ENCODE data around the gene QSOX2. TPM values are rescaled to one million over a fixed set of nuclear protein-coding genes. Genes with fewer than 3 reads are reported as not detected.

Gene QSOX2
- total and polyA plus RNA-seq, 2 experiments from 2014 or later, result 9.2 to 29.2 TPM

DNA sequence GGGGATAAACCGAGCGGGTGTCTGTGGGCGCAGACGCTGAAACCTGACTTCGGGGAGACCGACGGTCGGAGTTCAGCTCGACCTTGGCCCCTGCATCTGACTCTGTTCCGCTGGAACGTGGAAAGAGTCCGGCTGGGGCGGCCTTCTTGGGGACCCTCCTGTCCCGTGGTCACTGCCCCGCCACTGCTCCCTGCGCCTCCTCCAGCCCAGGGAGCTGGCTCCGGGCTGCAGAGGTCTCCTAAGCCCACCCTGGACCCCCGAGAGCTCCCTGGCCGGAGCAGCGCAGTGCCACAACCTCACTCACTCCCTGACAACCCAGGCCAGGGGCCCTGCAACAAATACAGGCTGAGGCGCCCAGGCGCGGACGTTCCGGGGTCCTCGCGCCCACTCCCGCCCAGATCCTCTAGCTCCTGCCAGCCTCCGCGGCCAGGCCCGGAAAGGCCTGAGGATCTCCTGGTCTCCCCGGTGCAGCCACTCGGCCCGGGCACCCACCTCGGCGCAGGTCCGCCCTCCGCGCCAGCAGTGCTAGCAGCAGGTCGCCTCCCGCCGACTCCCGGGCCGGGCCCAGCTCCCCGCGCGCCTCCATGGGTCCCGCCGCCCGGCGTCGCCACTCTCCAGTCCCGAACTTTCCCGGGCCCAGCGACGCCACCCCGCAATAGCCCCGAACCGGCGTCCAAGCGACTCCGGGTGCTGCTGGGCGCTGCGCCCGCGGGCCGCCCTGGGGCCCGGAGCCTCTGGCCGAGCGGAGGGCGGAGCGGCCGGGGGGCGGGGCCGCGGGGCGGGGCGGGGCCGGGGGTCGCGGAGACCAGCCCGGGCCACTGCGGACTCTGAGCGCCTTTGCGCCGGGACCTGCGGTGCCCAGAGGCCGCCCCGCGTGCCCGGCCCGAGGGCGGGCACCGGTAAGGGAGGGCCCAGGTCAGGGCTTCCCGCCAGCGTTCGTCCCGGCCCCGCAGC lies 42.9 kb downstream of the QSOX2 start:
- Histone ChIP-seq H3K4me2 (peak overlapping the region; percentile 72), H3K27me3 (ENCODE audit: insufficient read depth) (peaks cover 85% of the 10 kb centered on the region), H3K4me3 (peak overlapping the region; percentile 47), H4K20me1 (replicated peaks; ENCODE audit: insufficient read depth) (peaks cover 19% of the 10 kb centered on the region), H3K27ac (ENCODE audit: low read depth) (no peak overlapping the region), H3K36me3 (ENCODE audit: insufficient read depth) (no peaks in the 10 kb centered on the region), H3F3A (replicated peaks; ENCODE audit: low read depth) (0 out of 2 replicates have a peak, but pooled peaks cover 2% of the 10 kb centered on the region), H3K4me1 (ENCODE audit: insufficient read depth) (peaks cover 6% of the 10 kb centered on the region; the same call in 1 of the 2 replicates), H3K9me2 (ENCODE audit: insufficient read depth) (no peaks in the 10 kb centered on the region), H3K79me2 (replicated peaks; ENCODE audit: insufficient read depth) (no peaks in the 10 kb centered on the region), H2AFZ (no peak overlapping the region)
- Mint-ChIP-seq H3K27ac (no peak overlapping the region), H3K4me3 (peak overlapping the region; percentile 39; the same call in 2 of the 3 replicates), H3K9me3 (no peaks in the 10 kb centered on the region), H3K36me3 (ENCODE audit: low read depth) (peaks cover 3% of the 10 kb centered on the region; the same call in 1 of the 3 replicates), H3K4me1 (peaks cover 8% of the 10 kb centered on the region; the same call in 2 of the 3 replicates), H3K27me3 (ENCODE audit: insufficient read depth, low read depth, poor library complexity) (peaks cover 78% of the 10 kb centered on the region)
- peak; percentile 14; the same call in 2 of the 3 replicates for ATAC-seq
- DNase-seq (ENCODE audit: low spot score), result peak; percentile 35
- TF ChIP-seq POLR2AphosphoS5 (IDR thresholded peaks at IDR 0.05; ENCODE audit: low read depth), result no peak
- no peak for TF ChIP-seq ZNF114 (CRISPR knock-in tag; IDR thresholded peaks at IDR 0.05)
- TF ChIP-seq CREB1 (CRISPR knock-in tag; IDR thresholded peaks at IDR 0.05; ENCODE audit: low read depth), result no peak
- TF ChIP-seq STAT1 (IDR thresholded peaks at IDR 0.05; ENCODE audit: unreplicated experiment), result no peak
- TF ChIP-seq EZH2phosphoT487 (IDR thresholded peaks at IDR 0.05; ENCODE audit: unreplicated experiment), result no peak
- TF ChIP-seq, protein P1, sequence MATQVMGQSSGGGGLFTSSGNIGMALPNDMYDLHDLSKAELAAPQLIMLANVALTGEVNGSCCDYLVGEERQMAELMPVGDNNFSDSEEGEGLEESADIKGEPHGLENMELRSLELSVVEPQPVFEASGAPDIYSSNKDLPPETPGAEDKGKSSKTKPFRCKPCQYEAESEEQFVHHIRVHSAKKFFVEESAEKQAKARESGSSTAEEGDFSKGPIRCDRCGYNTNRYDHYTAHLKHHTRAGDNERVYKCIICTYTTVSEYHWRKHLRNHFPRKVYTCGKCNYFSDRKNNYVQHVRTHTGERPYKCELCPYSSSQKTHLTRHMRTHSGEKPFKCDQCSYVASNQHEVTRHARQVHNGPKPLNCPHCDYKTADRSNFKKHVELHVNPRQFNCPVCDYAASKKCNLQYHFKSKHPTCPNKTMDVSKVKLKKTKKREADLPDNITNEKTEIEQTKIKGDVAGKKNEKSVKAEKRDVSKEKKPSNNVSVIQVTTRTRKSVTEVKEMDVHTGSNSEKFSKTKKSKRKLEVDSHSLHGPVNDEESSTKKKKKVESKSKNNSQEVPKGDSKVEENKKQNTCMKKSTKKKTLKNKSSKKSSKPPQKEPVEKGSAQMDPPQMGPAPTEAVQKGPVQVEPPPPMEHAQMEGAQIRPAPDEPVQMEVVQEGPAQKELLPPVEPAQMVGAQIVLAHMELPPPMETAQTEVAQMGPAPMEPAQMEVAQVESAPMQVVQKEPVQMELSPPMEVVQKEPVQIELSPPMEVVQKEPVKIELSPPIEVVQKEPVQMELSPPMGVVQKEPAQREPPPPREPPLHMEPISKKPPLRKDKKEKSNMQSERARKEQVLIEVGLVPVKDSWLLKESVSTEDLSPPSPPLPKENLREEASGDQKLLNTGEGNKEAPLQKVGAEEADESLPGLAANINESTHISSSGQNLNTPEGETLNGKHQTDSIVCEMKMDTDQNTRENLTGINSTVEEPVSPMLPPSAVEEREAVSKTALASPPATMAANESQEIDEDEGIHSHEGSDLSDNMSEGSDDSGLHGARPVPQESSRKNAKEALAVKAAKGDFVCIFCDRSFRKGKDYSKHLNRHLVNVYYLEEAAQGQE (IDR thresholded peaks at IDR 0.05; ENCODE audit: unreplicated experiment), result no peak
- TF ChIP-seq, protein P2, sequence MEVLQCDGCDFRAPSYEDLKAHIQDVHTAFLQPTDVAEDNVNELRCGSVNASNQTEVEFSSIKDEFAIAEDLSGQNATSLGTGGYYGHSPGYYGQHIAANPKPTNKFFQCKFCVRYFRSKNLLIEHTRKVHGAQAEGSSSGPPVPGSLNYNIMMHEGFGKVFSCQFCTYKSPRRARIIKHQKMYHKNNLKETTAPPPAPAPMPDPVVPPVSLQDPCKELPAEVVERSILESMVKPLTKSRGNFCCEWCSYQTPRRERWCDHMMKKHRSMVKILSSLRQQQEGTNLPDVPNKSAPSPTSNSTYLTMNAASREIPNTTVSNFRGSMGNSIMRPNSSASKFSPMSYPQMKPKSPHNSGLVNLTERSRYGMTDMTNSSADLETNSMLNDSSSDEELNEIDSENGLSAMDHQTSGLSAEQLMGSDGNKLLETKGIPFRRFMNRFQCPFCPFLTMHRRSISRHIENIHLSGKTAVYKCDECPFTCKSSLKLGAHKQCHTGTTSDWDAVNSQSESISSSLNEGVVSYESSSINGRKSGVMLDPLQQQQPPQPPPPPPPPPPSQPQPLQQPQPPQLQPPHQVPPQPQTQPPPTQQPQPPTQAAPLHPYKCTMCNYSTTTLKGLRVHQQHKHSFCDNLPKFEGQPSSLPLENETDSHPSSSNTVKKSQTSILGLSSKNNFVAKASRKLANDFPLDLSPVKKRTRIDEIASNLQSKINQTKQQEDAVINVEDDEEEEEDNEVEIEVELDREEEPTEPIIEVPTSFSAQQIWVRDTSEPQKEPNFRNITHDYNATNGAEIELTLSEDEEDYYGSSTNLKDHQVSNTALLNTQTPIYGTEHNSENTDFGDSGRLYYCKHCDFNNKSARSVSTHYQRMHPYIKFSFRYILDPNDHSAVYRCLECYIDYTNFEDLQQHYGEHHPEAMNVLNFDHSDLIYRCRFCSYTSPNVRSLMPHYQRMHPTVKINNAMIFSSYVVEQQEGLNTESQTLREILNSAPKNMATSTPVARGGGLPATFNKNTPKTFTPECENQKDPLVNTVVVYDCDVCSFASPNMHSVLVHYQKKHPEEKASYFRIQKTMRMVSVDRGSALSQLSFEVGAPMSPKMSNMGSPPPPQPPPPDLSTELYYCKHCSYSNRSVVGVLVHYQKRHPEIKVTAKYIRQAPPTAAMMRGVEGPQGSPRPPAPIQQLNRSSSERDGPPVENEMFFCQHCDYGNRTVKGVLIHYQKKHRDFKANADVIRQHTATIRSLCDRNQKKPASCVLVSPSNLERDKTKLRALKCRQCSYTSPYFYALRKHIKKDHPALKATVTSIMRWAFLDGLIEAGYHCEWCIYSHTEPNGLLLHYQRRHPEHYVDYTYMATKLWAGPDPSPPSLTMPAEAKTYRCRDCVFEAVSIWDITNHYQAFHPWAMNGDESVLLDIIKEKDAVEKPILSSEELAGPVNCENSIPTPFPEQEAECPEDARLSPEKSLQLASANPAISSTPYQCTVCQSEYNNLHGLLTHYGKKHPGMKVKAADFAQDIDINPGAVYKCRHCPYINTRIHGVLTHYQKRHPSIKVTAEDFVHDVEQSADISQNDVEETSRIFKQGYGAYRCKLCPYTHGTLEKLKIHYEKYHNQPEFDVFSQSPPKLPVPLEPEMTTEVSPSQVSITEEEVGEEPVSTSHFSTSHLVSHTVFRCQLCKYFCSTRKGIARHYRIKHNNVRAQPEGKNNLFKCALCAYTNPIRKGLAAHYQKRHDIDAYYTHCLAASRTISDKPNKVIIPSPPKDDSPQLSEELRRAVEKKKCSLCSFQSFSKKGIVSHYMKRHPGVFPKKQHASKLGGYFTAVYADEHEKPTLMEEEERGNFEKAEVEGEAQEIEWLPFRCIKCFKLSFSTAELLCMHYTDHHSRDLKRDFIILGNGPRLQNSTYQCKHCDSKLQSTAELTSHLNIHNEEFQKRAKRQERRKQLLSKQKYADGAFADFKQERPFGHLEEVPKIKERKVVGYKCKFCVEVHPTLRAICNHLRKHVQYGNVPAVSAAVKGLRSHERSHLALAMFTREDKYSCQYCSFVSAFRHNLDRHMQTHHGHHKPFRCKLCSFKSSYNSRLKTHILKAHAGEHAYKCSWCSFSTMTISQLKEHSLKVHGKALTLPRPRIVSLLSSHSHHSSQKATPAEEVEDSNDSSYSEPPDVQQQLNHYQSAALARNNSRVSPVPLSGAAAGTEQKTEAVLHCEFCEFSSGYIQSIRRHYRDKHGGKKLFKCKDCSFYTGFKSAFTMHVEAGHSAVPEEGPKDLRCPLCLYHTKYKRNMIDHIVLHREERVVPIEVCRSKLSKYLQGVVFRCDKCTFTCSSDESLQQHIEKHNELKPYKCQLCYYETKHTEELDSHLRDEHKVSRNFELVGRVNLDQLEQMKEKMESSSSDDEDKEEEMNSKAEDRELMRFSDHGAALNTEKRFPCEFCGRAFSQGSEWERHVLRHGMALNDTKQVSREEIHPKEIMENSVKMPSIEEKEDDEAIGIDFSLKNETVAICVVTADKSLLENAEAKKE (CRISPR knock-in tag; IDR thresholded peaks at IDR 0.05), result no peak
- TF ChIP-seq EZH2 (IDR thresholded peaks at IDR 0.05; ENCODE audit: low read depth, unreplicated experiment), result no peak
- no peak for TF ChIP-seq NANOG (IDR thresholded peaks at IDR 0.05; ENCODE audit: borderline replicate concordance)
- TF ChIP-seq, protein P3, sequence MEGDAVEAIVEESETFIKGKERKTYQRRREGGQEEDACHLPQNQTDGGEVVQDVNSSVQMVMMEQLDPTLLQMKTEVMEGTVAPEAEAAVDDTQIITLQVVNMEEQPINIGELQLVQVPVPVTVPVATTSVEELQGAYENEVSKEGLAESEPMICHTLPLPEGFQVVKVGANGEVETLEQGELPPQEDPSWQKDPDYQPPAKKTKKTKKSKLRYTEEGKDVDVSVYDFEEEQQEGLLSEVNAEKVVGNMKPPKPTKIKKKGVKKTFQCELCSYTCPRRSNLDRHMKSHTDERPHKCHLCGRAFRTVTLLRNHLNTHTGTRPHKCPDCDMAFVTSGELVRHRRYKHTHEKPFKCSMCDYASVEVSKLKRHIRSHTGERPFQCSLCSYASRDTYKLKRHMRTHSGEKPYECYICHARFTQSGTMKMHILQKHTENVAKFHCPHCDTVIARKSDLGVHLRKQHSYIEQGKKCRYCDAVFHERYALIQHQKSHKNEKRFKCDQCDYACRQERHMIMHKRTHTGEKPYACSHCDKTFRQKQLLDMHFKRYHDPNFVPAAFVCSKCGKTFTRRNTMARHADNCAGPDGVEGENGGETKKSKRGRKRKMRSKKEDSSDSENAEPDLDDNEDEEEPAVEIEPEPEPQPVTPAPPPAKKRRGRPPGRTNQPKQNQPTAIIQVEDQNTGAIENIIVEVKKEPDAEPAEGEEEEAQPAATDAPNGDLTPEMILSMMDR (conservative IDR thresholded peaks at IDR 0.05; ENCODE audit: low read depth in 2 of 2), result no peak
- TF ChIP-seq ZNF331 (CRISPR knock-in tag; IDR thresholded peaks at IDR 0.05; ENCODE audit: low read depth), result no peak
- TF ChIP-seq, protein P4, sequence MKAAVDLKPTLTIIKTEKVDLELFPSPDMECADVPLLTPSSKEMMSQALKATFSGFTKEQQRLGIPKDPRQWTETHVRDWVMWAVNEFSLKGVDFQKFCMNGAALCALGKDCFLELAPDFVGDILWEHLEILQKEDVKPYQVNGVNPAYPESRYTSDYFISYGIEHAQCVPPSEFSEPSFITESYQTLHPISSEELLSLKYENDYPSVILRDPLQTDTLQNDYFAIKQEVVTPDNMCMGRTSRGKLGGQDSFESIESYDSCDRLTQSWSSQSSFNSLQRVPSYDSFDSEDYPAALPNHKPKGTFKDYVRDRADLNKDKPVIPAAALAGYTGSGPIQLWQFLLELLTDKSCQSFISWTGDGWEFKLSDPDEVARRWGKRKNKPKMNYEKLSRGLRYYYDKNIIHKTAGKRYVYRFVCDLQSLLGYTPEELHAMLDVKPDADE (IDR thresholded peaks at IDR 0.05), result no peak
- no peak for TF ChIP-seq JUNB (IDR thresholded peaks at IDR 0.05; ENCODE audit: unreplicated experiment)
